Right atrium auricular region (tissue), 2 donors: Measurements from ENCODE around the gene ZCCHC7. TPM values are rescaled to one million over a fixed set of nuclear protein-coding genes. Genes with fewer than 3 reads are reported as not detected.

Source experiments
- DNase-seq: peaks from one replicate; pipeline ENCODE4 v3.0.0-alpha.2; 2019; ENCODE audit warnings: low spot score
- H3K27ac ChIP-seq, 2 donors: fragments of 200-600 bp; sonication (generic); 1 replicate in 1 of 2; 2 replicates in 1 of 2; pipeline ENCODE4 v1.5.1; 2016 to 2019
- H3K27me3 ChIP-seq, 2 donors: fragments of 200-600 bp; sonication (generic); one replicate each; pipeline versions ENCODE4 v1.5.1 to v1.6.0; 2017 to 2019
- H3K36me3 ChIP-seq: fragments of 200-600 bp; sonication (generic); one replicate; pipeline ENCODE4 v1.5.1; 2016
- H3K4me1 ChIP-seq, 2 donors: fragments of 200-600 bp; sonication (generic); one replicate each; pipeline versions ENCODE4 v1.5.1 to v1.6.0; 2017 to 2019
- H3K4me3 ChIP-seq, 2 donors: fragments of 200-600 bp; sonication (generic); 1 replicate in 1 of 2; 2 replicates in 1 of 2; pipeline ENCODE4 v1.5.1; 2017 to 2019; ENCODE audit warnings: mild to moderate bottlenecking in 1 of 2, moderate library complexity in 1 of 2
- H3K9me3 ChIP-seq, 2 donors: fragments of 200-600 bp; sonication (generic); one replicate each; pipeline ENCODE4 v1.5.1; 2019
- CTCF ChIP-seq, 2 donors: fragments of 200-600 bp; sonication (generic); IDR thresholded peaks; one replicate each; pipeline ENCODE4 v1.5.1; 2019; ENCODE audit warnings: antibody characterized with exemption in 2 of 2
- total RNA-seq, 2 donors: library from RNA; depleted of rRNA; stranded (reverse); fragments of >200 nt; gene quantifications; one replicate each; pipeline ENCODE4 v1.1.0, GENCODE V29; 2016

The ZCCHC7 gene
- total RNA-seq, 2 donors from 2014 or later = 8.1 to 8.6 TPM

GRCh38 chr9:37345038-37345437 lies 224.7 kb downstream of the ZCCHC7 start:
- Histone ChIP-seq H3K9me3 (no peaks in the 10 kb centered on the region), H3K4me1 (no peaks in the 10 kb centered on the region), H3K27ac (no peak overlapping the region), H3K4me3 (no peak overlapping the region), H3K36me3 (no peaks in the 10 kb centered on the region), H3K27me3 (no peaks in the 10 kb centered on the region)
- DNase-seq = no peak
- no peak for TF ChIP-seq CTCF (IDR thresholded peaks at IDR 0.05)

- Histone ChIP-seq H3K4me1 (no peaks in the 10 kb centered on the region), H3K9me3 (no peaks in the 10 kb centered on the region), H3K27ac (no peak overlapping the region), H3K36me3 (no peaks in the 10 kb centered on the region), H3K4me3 (no peak overlapping the region), H3K27me3 (no peaks in the 10 kb centered on the region)
- DNase-seq = no peak
- no peak for TF ChIP-seq CTCF (IDR thresholded peaks at IDR 0.05)
These were observed 228.5 kb downstream of the ZCCHC7 start for GRCh38 chr9:37348917-37349316.

- no peaks in the 10 kb centered on the region for H3K4me1 ChIP-seq
- H3K36me3 ChIP-seq = no peaks in the 10 kb centered on the region
- H3K27ac ChIP-seq = no peak overlapping the region
- DNase-seq = no peak
- no peak overlapping the region for H3K4me3 ChIP-seq
- H3K27me3 ChIP-seq = no peaks in the 10 kb centered on the region
- no peak for TF ChIP-seq CTCF (IDR thresholded peaks at IDR 0.05)
- no peaks in the 10 kb centered on the region for H3K9me3 ChIP-seq
These were observed 230.3 kb downstream of the ZCCHC7 start for GRCh38 chr9:37350486-37351190.

- H3K36me3 ChIP-seq = no peaks in the 10 kb centered on the region
These were observed 233.4 kb downstream of the ZCCHC7 start for GRCh38 chr9:37353791-37354190.

GRCh38 chr9:37362430-37362829 lies 242.1 kb downstream of the ZCCHC7 start:
- H3K36me3 ChIP-seq = no peaks in the 10 kb centered on the region
- H3K27ac ChIP-seq = no peak overlapping the region
- no peak overlapping the region for H3K4me3 ChIP-seq
- no peaks in the 10 kb centered on the region for H3K4me1 ChIP-seq
- H3K27me3 ChIP-seq = no peaks in the 10 kb centered on the region
- H3K9me3 ChIP-seq = no peaks in the 10 kb centered on the region
- TF ChIP-seq CTCF (IDR thresholded peaks at IDR 0.05) = no peak
- no peak for DNase-seq

More at GRCh38 chr9:37353791-37354190, 233.4 kb downstream of the ZCCHC7 start:
- Histone ChIP-seq H3K9me3 (no peaks in the 10 kb centered on the region), H3K4me1 (no peaks in the 10 kb centered on the region), H3K4me3 (no peak overlapping the region), H3K27ac (no peak overlapping the region), H3K27me3 (no peaks in the 10 kb centered on the region)
- no peak for DNase-seq
- no peak for TF ChIP-seq CTCF (IDR thresholded peaks at IDR 0.05)

GRCh38 chr9:37363124-37363523 lies 242.8 kb downstream of the ZCCHC7 start:
- H3K9me3 ChIP-seq = no peaks in the 10 kb centered on the region
- no peaks in the 10 kb centered on the region for H3K36me3 ChIP-seq
- H3K27me3 ChIP-seq = no peaks in the 10 kb centered on the region
- H3K4me3 ChIP-seq = no peak overlapping the region
- no peak overlapping the region for H3K27ac ChIP-seq
- DNase-seq = no peak
- H3K4me1 ChIP-seq = no peaks in the 10 kb centered on the region
- no peak for TF ChIP-seq CTCF (IDR thresholded peaks at IDR 0.05)
